C4-2B (cell line): ENCODE measurements around the gene AUTS2.

ENCODE experiments used
- H3K27ac ChIP-seq: fragments of 450-650 bp; 2 replicates; pipeline ENCODE4 v1.5.1; 2017
- ZFX ChIP-seq: fragments of 450-650 bp; IDR thresholded peaks from 2 replicates; pipeline ENCODE4 v1.6.1; 2017
- TF ChIP-seq, protein P1 (sequence below): fragments of 450-650 bp; conservative IDR thresholded peaks from 2 replicates; pipeline ENCODE4 v1.5.1; 2017; ENCODE audit warnings: mild to moderate bottlenecking

The AUTS2 gene

DNA sequence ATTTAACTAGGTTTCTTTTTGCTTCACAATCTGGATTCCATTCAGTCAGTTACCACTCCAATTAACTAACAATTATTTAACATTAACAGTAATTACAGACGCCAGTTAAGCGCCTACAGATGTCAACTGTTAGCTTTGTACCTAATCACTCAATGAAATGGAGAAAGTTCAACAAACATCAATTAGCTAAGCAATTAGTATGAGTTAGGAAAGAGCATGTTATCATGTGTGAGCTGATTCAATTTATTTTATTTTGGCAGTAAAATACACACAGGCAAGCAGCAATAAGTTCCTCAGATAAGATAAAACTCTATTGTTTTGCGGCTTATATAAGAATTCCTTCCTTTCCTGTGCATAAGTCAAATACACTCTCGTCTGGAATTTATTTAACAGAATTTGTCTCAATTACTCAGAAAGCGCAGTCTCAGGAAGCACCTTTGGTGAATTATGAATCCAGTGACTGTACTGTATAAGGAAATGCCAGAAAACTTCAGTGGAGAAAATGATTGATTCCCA is 1106.6 kb downstream of the AUTS2 start:
- no peak overlapping the region for H3K27ac ChIP-seq
- TF ChIP-seq, protein P1, sequence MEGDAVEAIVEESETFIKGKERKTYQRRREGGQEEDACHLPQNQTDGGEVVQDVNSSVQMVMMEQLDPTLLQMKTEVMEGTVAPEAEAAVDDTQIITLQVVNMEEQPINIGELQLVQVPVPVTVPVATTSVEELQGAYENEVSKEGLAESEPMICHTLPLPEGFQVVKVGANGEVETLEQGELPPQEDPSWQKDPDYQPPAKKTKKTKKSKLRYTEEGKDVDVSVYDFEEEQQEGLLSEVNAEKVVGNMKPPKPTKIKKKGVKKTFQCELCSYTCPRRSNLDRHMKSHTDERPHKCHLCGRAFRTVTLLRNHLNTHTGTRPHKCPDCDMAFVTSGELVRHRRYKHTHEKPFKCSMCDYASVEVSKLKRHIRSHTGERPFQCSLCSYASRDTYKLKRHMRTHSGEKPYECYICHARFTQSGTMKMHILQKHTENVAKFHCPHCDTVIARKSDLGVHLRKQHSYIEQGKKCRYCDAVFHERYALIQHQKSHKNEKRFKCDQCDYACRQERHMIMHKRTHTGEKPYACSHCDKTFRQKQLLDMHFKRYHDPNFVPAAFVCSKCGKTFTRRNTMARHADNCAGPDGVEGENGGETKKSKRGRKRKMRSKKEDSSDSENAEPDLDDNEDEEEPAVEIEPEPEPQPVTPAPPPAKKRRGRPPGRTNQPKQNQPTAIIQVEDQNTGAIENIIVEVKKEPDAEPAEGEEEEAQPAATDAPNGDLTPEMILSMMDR = no peak
- TF ChIP-seq ZFX = no peak

DNA sequence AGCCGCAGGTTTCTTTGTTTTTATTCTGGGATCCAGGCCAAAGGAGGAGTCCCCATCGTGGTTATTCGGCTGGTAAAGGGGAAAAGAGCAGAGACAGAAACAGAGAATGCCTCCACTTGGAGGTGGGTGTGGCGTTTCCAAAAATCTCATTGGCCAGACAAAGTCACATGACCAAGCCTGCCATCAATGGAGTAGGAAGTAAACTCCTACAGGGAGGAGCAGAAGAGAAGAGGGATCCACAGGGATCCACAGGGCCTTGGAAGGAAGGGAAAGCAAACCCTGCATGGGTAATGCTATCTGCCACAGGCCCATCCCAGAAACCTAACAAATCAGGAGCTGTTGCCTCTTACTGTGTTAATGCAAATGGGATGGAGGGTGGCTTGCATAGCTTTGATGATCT is 1107.9 kb downstream of the AUTS2 start:
- H3K27ac ChIP-seq = no peak overlapping the region
- TF ChIP-seq ZFX = no peak
- TF ChIP-seq, protein P1 = no peak

DNA sequence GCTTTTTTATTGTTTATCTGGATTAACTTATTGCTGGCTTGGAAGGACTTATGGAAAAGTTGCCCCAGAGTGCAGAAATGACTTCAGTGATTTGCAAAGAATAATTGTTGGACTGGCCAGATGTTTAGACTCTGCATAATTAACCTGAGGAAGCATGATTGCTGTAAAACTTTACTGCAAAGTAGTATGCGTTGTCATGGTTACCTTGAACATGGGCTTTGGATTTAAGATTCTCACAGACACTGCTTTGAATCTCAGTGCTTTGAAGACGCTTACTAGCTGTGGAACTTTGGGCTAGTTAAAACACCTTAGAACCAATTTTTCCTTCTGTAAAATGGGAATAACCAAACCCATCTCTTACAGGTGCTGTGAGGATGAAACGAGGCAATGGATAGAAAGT is 1108.4 kb downstream of the AUTS2 start:
- H3K27ac ChIP-seq = no peak overlapping the region

DNA sequence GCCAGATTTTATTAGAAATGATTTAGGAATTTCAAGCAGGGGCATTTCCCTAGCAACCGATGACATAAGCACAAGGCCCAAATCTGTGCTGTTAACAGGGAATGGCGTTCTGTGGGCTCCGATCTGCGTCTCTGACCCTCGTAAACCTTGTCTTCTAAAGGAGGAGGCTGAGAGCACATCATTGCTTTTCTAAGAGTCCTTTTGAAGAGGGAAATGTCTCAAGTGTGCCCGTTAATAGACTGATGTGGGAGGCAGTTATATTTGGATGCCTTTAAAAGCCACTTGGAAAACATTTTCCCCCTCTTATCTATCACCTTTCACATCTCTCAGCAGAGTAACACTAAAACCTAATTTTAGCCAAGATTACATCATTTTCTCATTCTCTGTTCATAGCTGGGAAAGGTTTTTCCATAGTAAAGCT is 1109.6 kb downstream of the AUTS2 start:
- TF ChIP-seq ZFX = no peak
- TF ChIP-seq, protein P1 = no peak
- H3K27ac ChIP-seq = no peak overlapping the region

More for the DNA sequence above, 1108.4 kb downstream of the AUTS2 start:
- TF ChIP-seq, protein P1 = no peak
- TF ChIP-seq ZFX = no peak

DNA sequence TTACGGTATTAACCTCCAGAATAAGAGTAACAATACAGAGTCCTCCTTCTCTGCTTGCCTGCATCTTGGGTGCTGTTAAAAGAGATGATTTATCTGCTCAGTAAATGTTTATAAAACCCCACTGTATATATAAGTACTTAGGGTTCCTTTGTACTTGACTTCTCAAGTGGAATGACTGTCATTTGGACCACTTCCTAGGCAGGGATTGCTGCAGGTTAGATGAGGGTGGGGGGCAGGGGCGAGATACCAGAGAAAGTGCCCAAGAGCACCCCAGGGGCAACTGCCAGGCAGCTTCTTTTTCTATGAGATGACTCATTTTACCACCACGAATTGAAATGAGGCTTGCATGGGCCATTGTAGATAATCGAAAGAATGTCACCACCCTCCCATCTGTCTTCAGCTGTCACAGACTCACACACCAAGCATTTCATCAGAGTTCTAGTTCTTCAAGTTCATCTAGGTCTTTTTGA is 1111.8 kb downstream of the AUTS2 start:
- TF ChIP-seq, protein P1 = no peak
- TF ChIP-seq ZFX = no peak
- H3K27ac ChIP-seq = no peak overlapping the region

DNA sequence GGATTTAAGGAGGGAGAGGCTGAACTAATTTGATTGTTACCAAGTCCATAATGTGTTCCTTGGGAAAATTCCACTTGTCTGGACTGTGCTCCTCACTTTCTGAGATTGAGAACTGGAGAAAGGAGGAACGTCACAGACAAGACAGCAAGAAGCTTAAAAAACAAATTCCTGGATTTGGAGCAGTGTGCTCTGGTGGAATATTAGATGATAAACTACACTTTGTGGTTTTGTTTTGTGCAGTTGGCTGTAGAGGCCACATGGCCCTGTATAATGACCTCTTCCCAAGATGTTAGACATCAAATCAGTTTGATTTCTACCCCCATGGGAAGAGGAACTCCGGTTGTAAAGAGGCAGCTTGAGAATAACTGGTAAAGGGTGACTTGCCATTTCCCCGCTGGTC is 1112.4 kb downstream of the AUTS2 start:
- no peak overlapping the region for H3K27ac ChIP-seq
- TF ChIP-seq, protein P1 = no peak
- no peak for TF ChIP-seq ZFX

DNA sequence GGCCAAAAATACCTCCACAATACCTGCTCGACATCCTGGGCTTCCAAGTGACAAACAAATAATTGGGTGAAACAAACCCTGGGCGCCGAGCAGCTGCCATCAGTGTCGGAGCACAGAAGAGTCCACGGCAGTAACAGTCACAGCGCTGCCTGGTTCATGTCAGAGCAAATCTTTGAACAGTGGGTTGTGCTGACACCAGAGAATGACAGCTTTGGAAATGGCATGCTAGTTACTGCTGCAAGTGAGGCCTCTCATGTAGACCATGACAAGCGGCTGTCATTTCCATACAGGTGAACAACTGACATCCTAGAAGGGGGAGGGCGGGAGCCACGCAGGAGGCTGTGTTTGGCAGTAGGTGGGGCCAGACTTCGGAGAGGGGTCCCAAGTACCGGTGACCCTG is 1113.2 kb downstream of the AUTS2 start:
- no peak overlapping the region for H3K27ac ChIP-seq
- TF ChIP-seq, protein P1 = no peak
- no peak for TF ChIP-seq ZFX
